Hepatocyte (in vitro differentiated cells): ENCODE results near the gene IGLL5.
"Not testable (repeated sequence)": the region's sequence is repeated elsewhere in the genome, so short reads cannot be mapped to it uniquely, and the experiment has no call there.

Source experiments
- CTCF ChIP-seq: fragments of 200-600 bp; sonication (generic); IDR thresholded peaks from 2 replicates; pipeline ENCODE4 v1.5.1; 2016; ENCODE audit warnings: antibody characterized with exemption, mild to moderate bottlenecking; ENCODE audit not compliant: poor library complexity
- EZH2phosphoT487 ChIP-seq: fragments of 200-600 bp; sonication (generic); IDR thresholded peaks from one replicate; pipeline ENCODE4 v1.6.1; 2018; ENCODE audit warnings: antibody characterized with exemption, mild to moderate bottlenecking, low read depth, moderate library complexity; ENCODE audit not compliant: unreplicated experiment, severe bottlenecking

- not testable (repeated sequence) for TF ChIP-seq CTCF, EZH2phosphoT487
These were observed 16.2 kb downstream of the IGLL5 start for GRCh38 chr22:22903781-22904192.
